Caco-2 (cell line): Measurements from ENCODE around the gene SPPL2A. TPM values are rescaled to one million over a fixed set of nuclear protein-coding genes. Genes with fewer than 3 reads are reported as not detected.

Experiments used
- BruUV-seq: library from RNA; stranded (reverse); fragments of 400-500 nt; replicated peaks from 2 replicates; lab custom pipeline; 2021; lab: Mats Ljungman, UMichigan
- CTCF ChIA-PET: fragments of 300-600 bp; sonication (Branson Sonifier 250); formaldehyde crosslinking; loops from one replicate; lab custom pipeline; 2022; ENCODE audit warnings: antibody characterized with exemption; lab: Charles Lee
- POLR2A ChIA-PET: fragments of 300-600 bp; sonication (Branson Sonifier 250); formaldehyde crosslinking; loops from one replicate; lab custom pipeline; 2022; ENCODE audit warnings: antibody characterized with exemption; lab: Charles Lee
- DNase-seq, 2 experiments: peaks; one replicate each; pipeline versions ENCODE4 v3.0.0 to v3.0.0-alpha.2; 2020 to 2022
- H3K27me3 ChIP-seq: replicated peaks from 2 replicates; pipeline ENCODE4 v1.6.0; 2011; ENCODE audit warnings: low read length; ENCODE audit not compliant: control insufficient read depth, insufficient read depth
- H3K36me3 ChIP-seq: 2 replicates; pipeline ENCODE4 v1.5.1; 2011; ENCODE audit warnings: low read length; ENCODE audit not compliant: control insufficient read depth, insufficient read depth
- H3K4me1 ChIP-seq: fragments of 250-450 bp; sonication (Bioruptor Pico); 2 replicates; pipeline ENCODE4 v1.5.1; 2020; ENCODE audit warnings: mild to moderate bottlenecking
- H3K4me3 ChIP-seq: 2 replicates; pipeline ENCODE4 v1.5.1; 2011; ENCODE audit warnings: low read depth, mild to moderate bottlenecking, control low read depth, low read length
- H3K9me3 ChIP-seq: fragments of 250-450 bp; sonication (Bioruptor Pico); 2 replicates; pipeline ENCODE4 v1.5.1; 2020; ENCODE audit warnings: mild to moderate bottlenecking, moderate library complexity
- H3K27ac Mint-ChIP-seq: one replicate; pipeline ENCODE4 v1.8.0; 2022; ENCODE audit warnings: mixed read lengths; ENCODE audit not compliant: unreplicated experiment
- H3K27me3 Mint-ChIP-seq: one replicate; pipeline ENCODE4 v1.8.0; 2022; ENCODE audit warnings: mixed read lengths; ENCODE audit not compliant: insufficient read depth, unreplicated experiment
- H3K36me3 Mint-ChIP-seq: one replicate; pipeline ENCODE4 v1.8.0; 2022; ENCODE audit warnings: mild to moderate bottlenecking, mixed read lengths; ENCODE audit not compliant: insufficient read depth, unreplicated experiment
- H3K4me1 Mint-ChIP-seq: one replicate; pipeline ENCODE4 v1.8.0; 2022; ENCODE audit warnings: low read depth, mixed read lengths; ENCODE audit not compliant: unreplicated experiment
- H3K4me3 Mint-ChIP-seq: one replicate; pipeline ENCODE4 v1.8.0; 2022; ENCODE audit warnings: mild to moderate bottlenecking, moderate library complexity, mixed read lengths; ENCODE audit not compliant: unreplicated experiment
- H3K9me3 Mint-ChIP-seq: one replicate; pipeline ENCODE4 v1.8.0; 2022; ENCODE audit warnings: mixed read lengths; ENCODE audit not compliant: unreplicated experiment
- intact Hi-C: fragments of 100-400 bp; cut with micrococcal nuclease; formaldehyde crosslinking; loops from one replicate; pipeline ENCODE4 v1.10.0; 2022; ENCODE audit not compliant: unreplicated experiment
- total RNA-seq: library from RNA; stranded (reverse); gene quantifications from 2 replicates; pipeline ENCODE4 v1.2.3, GENCODE V29; 2022
- TF ChIP-seq, protein P1 (sequence below), 2 experiments: fragments of 200-600 bp in 1 of 2; IDR thresholded peaks; 1 replicate in 1 of 2; 2 replicates in 1 of 2; pipeline versions ENCODE4 v1.5.1 to v1.8.0; 2011 to 2022; ENCODE audit warnings: antibody characterized with exemption in 1 of 2, control low read depth in 1 of 2, inconsistent platforms in 1 of 2, low read depth in 1 of 2, low read length in 1 of 2, mild to moderate bottlenecking in 1 of 2, moderate library complexity in 1 of 2; ENCODE audit not compliant: insufficient read depth in 1 of 2, severe bottlenecking in 1 of 2, unreplicated experiment in 1 of 2

SPPL2A gene
- total RNA-seq, 1 experiment from 2014 or later, result 131 TPM

DNA sequence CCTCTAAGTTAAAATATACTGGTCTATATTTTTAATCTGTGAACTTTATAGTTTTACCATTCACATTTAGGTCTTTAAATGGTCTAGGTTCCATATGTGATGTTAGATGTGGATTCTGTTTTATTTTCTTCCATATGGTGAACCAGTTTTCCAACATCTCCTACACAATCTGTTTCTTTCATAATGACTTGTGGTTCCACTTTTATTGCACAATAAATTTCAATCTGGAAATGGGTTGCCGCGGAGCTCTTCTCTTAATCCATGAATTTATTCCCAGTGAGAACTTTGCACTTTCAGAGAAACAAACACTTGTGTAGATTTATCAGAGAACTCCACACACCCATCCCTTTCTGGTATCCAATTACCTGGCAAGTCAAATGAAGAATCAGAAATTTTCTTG is 20.9 kb upstream of the SPPL2A start:
- CTCF ChIA-PET, result no interaction called here
- POLR2A ChIA-PET, result interaction anchor here (0.5 kb wide), 1 partner anchor 412 kb away, joined by 3 read pairs; no protein-coding TSS in a partner anchor
- BruUV-seq, result no TSS peak
- no peaks in the 10 kb centered on the region for H3K36me3 Mint-ChIP-seq
- TF ChIP-seq, protein P1, sequence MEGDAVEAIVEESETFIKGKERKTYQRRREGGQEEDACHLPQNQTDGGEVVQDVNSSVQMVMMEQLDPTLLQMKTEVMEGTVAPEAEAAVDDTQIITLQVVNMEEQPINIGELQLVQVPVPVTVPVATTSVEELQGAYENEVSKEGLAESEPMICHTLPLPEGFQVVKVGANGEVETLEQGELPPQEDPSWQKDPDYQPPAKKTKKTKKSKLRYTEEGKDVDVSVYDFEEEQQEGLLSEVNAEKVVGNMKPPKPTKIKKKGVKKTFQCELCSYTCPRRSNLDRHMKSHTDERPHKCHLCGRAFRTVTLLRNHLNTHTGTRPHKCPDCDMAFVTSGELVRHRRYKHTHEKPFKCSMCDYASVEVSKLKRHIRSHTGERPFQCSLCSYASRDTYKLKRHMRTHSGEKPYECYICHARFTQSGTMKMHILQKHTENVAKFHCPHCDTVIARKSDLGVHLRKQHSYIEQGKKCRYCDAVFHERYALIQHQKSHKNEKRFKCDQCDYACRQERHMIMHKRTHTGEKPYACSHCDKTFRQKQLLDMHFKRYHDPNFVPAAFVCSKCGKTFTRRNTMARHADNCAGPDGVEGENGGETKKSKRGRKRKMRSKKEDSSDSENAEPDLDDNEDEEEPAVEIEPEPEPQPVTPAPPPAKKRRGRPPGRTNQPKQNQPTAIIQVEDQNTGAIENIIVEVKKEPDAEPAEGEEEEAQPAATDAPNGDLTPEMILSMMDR (IDR thresholded peaks at IDR 0.05; ENCODE audit: insufficient read depth in 1 of 2, low read depth in 1 of 2, low read length in 1 of 2, severe bottlenecking in 1 of 2, unreplicated experiment in 1 of 2), result no peak
- no peak overlapping the region for H3K27ac Mint-ChIP-seq
- H3K4me3 Mint-ChIP-seq, result no peak overlapping the region
- H3K27me3 Mint-ChIP-seq, result no peaks in the 10 kb centered on the region
- H3K9me3 Mint-ChIP-seq, result no peaks in the 10 kb centered on the region
- no peak for DNase-seq
- H3K27me3 ChIP-seq, result no peaks in the 10 kb centered on the region
- no peaks in the 10 kb centered on the region for H3K36me3 ChIP-seq
- intact Hi-C loops, result no loop called here
- no peaks in the 10 kb centered on the region for H3K9me3 ChIP-seq
- H3K4me1 Mint-ChIP-seq, result peaks cover 17% of the 10 kb centered on the region
- H3K4me1 ChIP-seq, result peaks cover 19% of the 10 kb centered on the region
- no peak overlapping the region for H3K4me3 ChIP-seq

DNA sequence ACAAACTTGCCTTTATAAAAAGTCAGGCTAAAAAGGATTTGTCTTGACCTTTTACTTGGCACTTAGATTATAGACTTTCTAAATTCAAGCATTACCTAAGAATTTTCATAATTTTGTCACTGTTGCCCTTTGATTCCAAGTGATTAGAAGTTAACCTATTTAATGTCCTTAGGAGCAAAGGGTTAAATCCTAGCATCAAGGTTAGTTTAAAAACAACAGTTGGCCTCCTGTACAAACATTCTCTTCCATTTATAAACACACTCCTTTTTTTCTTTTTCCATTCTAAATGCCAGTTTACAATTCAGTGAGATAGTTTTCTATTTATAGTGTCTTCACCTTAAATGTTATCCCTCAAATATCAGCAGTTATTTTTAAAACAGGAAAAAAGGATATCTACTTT is 18.4 kb upstream of the SPPL2A start:
- TF ChIP-seq, protein P1 (IDR thresholded peaks at IDR 0.05; ENCODE audit: insufficient read depth in 1 of 2, low read depth in 1 of 2, low read length in 1 of 2, severe bottlenecking in 1 of 2, unreplicated experiment in 1 of 2), result no peak
- H3K27ac Mint-ChIP-seq, result no peak overlapping the region
- intact Hi-C loops, result no loop called here
- CTCF ChIA-PET, result no interaction called here
- H3K36me3 Mint-ChIP-seq, result no peaks in the 10 kb centered on the region
- Histone ChIP-seq H3K36me3 (no peaks in the 10 kb centered on the region), H3K27me3 (no peaks in the 10 kb centered on the region), H3K4me3 (no peak overlapping the region), H3K4me1 (peaks cover 11% of the 10 kb centered on the region; the same call in 1 of the 2 replicates), H3K9me3 (no peaks in the 10 kb centered on the region)
- H3K9me3 Mint-ChIP-seq, result no peaks in the 10 kb centered on the region
- DNase-seq, result no peak
- no peaks in the 10 kb centered on the region for H3K27me3 Mint-ChIP-seq
- BruUV-seq, result no TSS peak
- H3K4me3 Mint-ChIP-seq, result no peak overlapping the region
- POLR2A ChIA-PET, result no interaction called here
- peaks cover 10% of the 10 kb centered on the region for H3K4me1 Mint-ChIP-seq

DNA sequence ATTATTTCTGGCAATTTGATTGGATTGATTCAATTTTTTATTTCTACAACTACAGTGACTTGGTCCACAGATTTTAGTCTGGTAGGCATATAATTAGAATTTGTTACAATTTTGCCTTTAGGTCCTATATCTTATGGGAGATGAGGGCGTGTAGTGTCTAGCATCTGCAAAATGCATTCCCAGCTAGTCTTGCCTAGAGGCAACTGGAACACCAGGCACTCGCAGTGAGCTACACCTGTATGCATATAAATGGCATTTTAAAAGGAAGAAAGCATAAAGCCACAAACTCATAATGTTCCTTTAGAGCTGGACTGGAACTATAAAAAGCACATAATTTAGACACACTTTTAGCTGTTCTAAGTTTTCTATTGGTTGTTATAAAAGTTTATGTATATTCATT is 17.9 kb upstream of the SPPL2A start:
- H3K36me3 Mint-ChIP-seq, result no peaks in the 10 kb centered on the region
- TF ChIP-seq, protein P1 (IDR thresholded peaks at IDR 0.05; ENCODE audit: insufficient read depth in 1 of 2, low read depth in 1 of 2, low read length in 1 of 2, severe bottlenecking in 1 of 2, unreplicated experiment in 1 of 2), result no peak
- no peak overlapping the region for H3K27ac Mint-ChIP-seq
- H3K36me3 ChIP-seq, result no peaks in the 10 kb centered on the region
- no peak overlapping the region for H3K4me3 ChIP-seq
- no peaks in the 10 kb centered on the region for H3K27me3 ChIP-seq
- intact Hi-C loops, result no loop called here
- H3K27me3 Mint-ChIP-seq, result no peaks in the 10 kb centered on the region
- CTCF ChIA-PET, result no interaction called here
- H3K4me1 Mint-ChIP-seq, result peaks cover 10% of the 10 kb centered on the region
- POLR2A ChIA-PET, result no interaction called here
- no peaks in the 10 kb centered on the region for H3K9me3 Mint-ChIP-seq
- DNase-seq, result no peak
- no TSS peak for BruUV-seq
- no peaks in the 10 kb centered on the region for H3K9me3 ChIP-seq
- H3K4me3 Mint-ChIP-seq, result no peak overlapping the region
- peaks cover 11% of the 10 kb centered on the region; the same call in 1 of the 2 replicates for H3K4me1 ChIP-seq
